Large intestine (tissue), 3 donors: ENCODE results near the gene LDB2. TPM values are rescaled to one million over a fixed set of nuclear protein-coding genes. Genes with fewer than 3 reads are reported as not detected.

Experiments
- DNase-seq, 2 donors: peaks; one replicate each; pipeline versions ENCODE4 v3.0.0 to v3.0.0-alpha.2; 2013
- H3K27ac ChIP-seq: one replicate; pipeline ENCODE4 v1.5.1; 2013; ENCODE audit warnings: low read length
- H3K27me3 ChIP-seq: 2 replicates; pipeline ENCODE4 v1.6.1; 2013; ENCODE audit warnings: low read length; ENCODE audit not compliant: control insufficient read depth, insufficient read depth
- H3K36me3 ChIP-seq: 2 replicates; pipeline ENCODE4 v1.6.1; 2013; ENCODE audit warnings: low read length; ENCODE audit not compliant: control insufficient read depth, insufficient read depth
- H3K4me1 ChIP-seq: one replicate; pipeline ENCODE4 v1.6.1; 2013; ENCODE audit warnings: low read length; ENCODE audit not compliant: control insufficient read depth, insufficient read depth
- H3K4me3 ChIP-seq: one replicate; pipeline ENCODE4 v1.5.1; 2013; ENCODE audit warnings: low read length
- H3K9me3 ChIP-seq: one replicate; pipeline ENCODE4 v1.6.1; 2013; ENCODE audit warnings: mild to moderate bottlenecking, low read depth, low read length, moderate library complexity; ENCODE audit not compliant: control insufficient read depth
- WGBS: methylation state at CpG from one replicate; pipeline ENCODE4 v1.1.5; 2013; ENCODE audit warnings: low lambda C conversion rate; ENCODE audit not compliant: insufficient coverage; 5-methylcytosine and 5-hydroxymethylcytosine counted together
- polyA plus RNA-seq: library from polyadenylated mRNA; unstranded; fragments of 120-200 nt; gene quantifications from one replicate; pipeline ENCODE4 v1.2.1, GENCODE V29; 2013

Gene LDB2
- polyA plus RNA-seq, 1 donor, result 17.2 TPM

DNA sequence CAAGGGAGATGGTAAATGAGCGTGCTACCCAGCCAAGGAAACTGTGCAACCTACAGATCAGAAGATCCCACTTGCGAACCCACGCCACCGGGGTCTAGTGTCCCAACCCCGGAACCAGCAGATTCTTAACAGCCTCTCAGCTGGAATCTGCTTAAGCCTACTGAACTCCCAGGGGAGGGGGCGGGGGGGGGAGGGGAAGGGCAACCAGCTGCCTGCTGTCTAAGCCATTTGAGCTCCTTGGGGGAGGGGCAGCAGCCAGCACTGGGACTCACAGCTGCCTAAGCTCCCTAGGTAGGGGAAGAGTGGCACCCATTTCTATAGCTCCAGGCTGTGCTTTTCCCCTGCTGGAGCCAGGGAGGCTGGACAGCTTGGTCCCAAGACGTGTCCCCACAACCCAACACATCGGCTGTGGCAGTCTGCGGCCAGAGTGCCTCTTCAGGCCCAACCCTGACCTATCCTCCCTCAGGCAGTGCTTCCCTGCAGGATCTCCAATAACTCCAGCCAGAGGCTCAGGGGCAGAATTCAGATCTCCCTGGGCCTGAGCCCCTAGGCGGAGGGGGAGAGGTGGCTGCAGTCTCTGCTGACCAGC, 289.2 kb downstream of the LDB2 start:
- no peak overlapping the region for H3K27ac ChIP-seq
- no peaks in the 10 kb centered on the region for H3K4me1 ChIP-seq
- no CpG with 5 or more reads among the region's 10 CpGs for WGBS
- no peaks in the 10 kb centered on the region for H3K36me3 ChIP-seq
- H3K4me3 ChIP-seq, result no peak overlapping the region
- H3K27me3 ChIP-seq, result no peaks in the 10 kb centered on the region
- no peak for DNase-seq
- H3K9me3 ChIP-seq, result peaks cover 3% of the 10 kb centered on the region

DNA sequence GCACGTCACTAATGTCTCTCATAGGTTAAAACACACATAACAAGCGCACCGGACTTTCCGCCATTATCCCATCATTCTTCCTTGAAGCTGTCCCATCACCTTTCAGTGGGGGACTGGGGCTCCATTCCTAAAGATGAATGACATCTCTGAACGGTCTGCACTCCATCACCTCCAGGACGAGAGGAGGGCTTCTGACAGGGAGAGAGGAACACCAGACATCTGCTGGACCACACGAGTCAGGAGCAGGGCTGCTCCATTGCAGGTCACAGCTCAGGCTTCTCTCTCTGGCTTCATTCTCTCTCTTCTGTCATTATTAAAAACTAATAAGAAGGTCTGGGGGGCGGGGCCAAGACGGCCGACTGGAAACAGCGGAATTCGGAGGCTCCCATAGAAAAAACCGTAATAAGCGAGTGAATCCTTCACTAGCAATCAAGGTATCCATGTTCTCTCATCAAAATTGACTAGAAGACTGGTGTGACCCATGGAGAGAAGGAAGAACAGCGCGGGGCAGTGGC, 289.8 kb downstream of the LDB2 start:
- no peaks in the 10 kb centered on the region for H3K36me3 ChIP-seq
- no peak for DNase-seq
- no peak overlapping the region for H3K27ac ChIP-seq
- no peak overlapping the region for H3K4me3 ChIP-seq
- no CpG with 5 or more reads among the region's 16 CpGs for WGBS
- H3K4me1 ChIP-seq, result no peaks in the 10 kb centered on the region
- no peaks in the 10 kb centered on the region for H3K27me3 ChIP-seq
- peaks cover 3% of the 10 kb centered on the region for H3K9me3 ChIP-seq

GRCh38 chr4:16608123-16608522, 290.3 kb downstream of the LDB2 start:
- Histone ChIP-seq H3K27ac (no peak overlapping the region), H3K36me3 (no peaks in the 10 kb centered on the region), H3K4me1 (no peaks in the 10 kb centered on the region), H3K27me3 (no peaks in the 10 kb centered on the region), H3K9me3 (peaks cover 3% of the 10 kb centered on the region), H3K4me3 (no peak overlapping the region)
- no peak for DNase-seq
- 83% methylated on average over 1 of the region's 5 CpGs for WGBS

GRCh38 chr4:16607241-16608066, 291.0 kb downstream of the LDB2 start:
- 83% methylated on average over 4 of the region's 7 CpGs for WGBS
- no peak for DNase-seq
- H3K4me3 ChIP-seq, result no peak overlapping the region
- no peaks in the 10 kb centered on the region for H3K27me3 ChIP-seq
- H3K9me3 ChIP-seq, result peaks cover 3% of the 10 kb centered on the region
- H3K27ac ChIP-seq, result no peak overlapping the region
- H3K36me3 ChIP-seq, result no peaks in the 10 kb centered on the region
- H3K4me1 ChIP-seq, result no peaks in the 10 kb centered on the region

DNA sequence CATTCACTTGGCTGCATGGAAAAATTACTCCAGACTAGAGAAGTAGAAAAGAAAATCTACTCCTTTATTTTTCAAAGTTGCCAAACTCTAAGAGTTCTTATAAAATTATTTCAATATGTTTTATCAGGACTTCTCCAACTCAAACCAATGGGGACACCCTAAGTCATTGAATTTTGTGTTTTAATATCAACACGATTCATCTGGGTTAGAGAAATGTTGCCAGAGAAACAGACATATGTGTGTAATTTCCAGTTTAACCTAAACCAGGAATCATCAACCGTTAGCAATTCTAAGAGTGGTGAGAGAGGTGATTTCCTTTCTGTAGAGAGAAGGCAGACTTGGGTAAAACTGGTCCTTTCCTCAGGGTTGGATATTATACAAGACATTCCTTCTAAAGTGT, 291.8 kb downstream of the LDB2 start:
- Histone ChIP-seq H3K4me1 (no peaks in the 10 kb centered on the region), H3K27me3 (no peaks in the 10 kb centered on the region), H3K4me3 (no peak overlapping the region), H3K27ac (no peak overlapping the region), H3K36me3 (no peaks in the 10 kb centered on the region), H3K9me3 (peaks cover 3% of the 10 kb centered on the region)
- DNase-seq, result no peak
- WGBS, result 100% methylated on average over 1 of the region's 2 CpGs

DNA sequence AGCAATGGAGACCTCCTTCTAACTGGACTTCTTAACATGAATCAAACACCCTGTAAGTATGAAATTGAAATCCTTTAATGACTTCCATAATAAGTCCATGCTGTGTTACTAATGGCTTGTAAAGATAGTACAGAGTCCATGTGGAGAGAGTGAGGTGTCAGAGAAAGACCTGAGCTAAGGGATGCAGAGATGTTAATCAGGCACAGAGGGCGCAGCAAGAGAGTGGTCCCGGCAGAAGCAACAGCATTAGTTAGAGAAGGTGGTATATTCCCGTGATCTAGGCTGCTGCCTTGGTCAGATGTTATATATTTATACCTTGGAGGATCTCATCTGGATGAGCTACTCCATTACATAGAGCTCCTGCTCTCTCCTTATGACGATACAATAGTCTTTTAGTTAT, 295.3 kb downstream of the LDB2 start:
- DNase-seq, result no peak

GRCh38 chr4:16598597-16599206, 299.7 kb downstream of the LDB2 start:
- no peak for DNase-seq
- WGBS, result 55% methylated on average over 4 of the region's 7 CpGs
- Histone ChIP-seq H3K27ac (no peak overlapping the region), H3K9me3 (no peaks in the 10 kb centered on the region), H3K36me3 (no peaks in the 10 kb centered on the region), H3K4me1 (no peaks in the 10 kb centered on the region), H3K4me3 (no peak overlapping the region), H3K27me3 (no peaks in the 10 kb centered on the region)

More for the DNA sequence above, 295.3 kb downstream of the LDB2 start:
- 65% methylated on average over 2 of the region's 4 CpGs for WGBS
- Histone ChIP-seq H3K27me3 (no peaks in the 10 kb centered on the region), H3K4me3 (no peak overlapping the region), H3K9me3 (no peaks in the 10 kb centered on the region), H3K27ac (no peak overlapping the region), H3K4me1 (no peaks in the 10 kb centered on the region), H3K36me3 (no peaks in the 10 kb centered on the region)

- Histone ChIP-seq H3K27me3 (no peaks in the 10 kb centered on the region), H3K4me1 (no peaks in the 10 kb centered on the region), H3K4me3 (no peak overlapping the region), H3K9me3 (no peaks in the 10 kb centered on the region), H3K27ac (no peak overlapping the region), H3K36me3 (no peaks in the 10 kb centered on the region)
- DNase-seq, result no peak
- WGBS, result no CpG with 5 or more reads among the region's 6 CpGs
Measured at GRCh38 chr4:16597845-16598596, 300.4 kb downstream of the LDB2 start.

DNA sequence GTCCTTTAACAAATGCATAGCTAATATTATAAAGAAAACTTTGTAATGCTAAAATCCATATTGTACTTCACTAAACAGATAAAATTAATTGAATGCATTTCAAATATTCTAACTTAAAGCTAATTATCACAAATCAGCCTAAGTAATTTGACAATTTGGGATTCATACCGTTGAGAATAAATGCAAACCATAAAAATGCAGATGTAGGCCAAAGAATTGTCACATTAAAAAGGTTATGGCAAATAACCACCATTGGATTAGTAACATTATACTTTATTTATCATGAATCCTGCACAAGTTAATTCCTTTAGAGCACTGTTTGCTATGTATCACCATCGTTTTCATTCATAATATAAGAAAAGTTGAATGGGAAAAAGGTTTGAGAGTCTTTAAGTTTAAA, 301.0 kb downstream of the LDB2 start:
- no peaks in the 10 kb centered on the region for H3K27me3 ChIP-seq
- no peaks in the 10 kb centered on the region for H3K9me3 ChIP-seq
- no peaks in the 10 kb centered on the region for H3K4me1 ChIP-seq
- no peak overlapping the region for H3K27ac ChIP-seq
- H3K36me3 ChIP-seq, result no peaks in the 10 kb centered on the region
- DNase-seq, result no peak
- H3K4me3 ChIP-seq, result no peak overlapping the region
- 30% methylated on average over 2 of the region's 2 CpGs for WGBS

- no peak overlapping the region for H3K4me3 ChIP-seq
- no peak overlapping the region for H3K27ac ChIP-seq
- no peak for DNase-seq
- no peaks in the 10 kb centered on the region for H3K36me3 ChIP-seq
- H3K4me1 ChIP-seq, result no peaks in the 10 kb centered on the region
- no peaks in the 10 kb centered on the region for H3K27me3 ChIP-seq
- no peaks in the 10 kb centered on the region for H3K9me3 ChIP-seq
- WGBS, result 100% methylated on average over 1 of the region's 2 CpGs
Measured at GRCh38 chr4:16596267-16596666, 302.2 kb downstream of the LDB2 start.
